ENCODE measurements around the gene ALG14.
A peak's percentile ranks its signal among the peaks of the same experiment; 100 is the strongest.
"Not testable (repeated sequence)": the region's sequence is repeated elsewhere in the genome, so short reads cannot be mapped to it uniquely, and the experiment has no call there.

The ALG14 gene

GRCh38 chr1:95058974-95059373, 13.8 kb downstream of the ALG14 start:
- no peak overlapping the region for H3K4me3 ChIP-seq (ENCODE audit: low read length)
- TF ChIP-seq, protein P1, sequence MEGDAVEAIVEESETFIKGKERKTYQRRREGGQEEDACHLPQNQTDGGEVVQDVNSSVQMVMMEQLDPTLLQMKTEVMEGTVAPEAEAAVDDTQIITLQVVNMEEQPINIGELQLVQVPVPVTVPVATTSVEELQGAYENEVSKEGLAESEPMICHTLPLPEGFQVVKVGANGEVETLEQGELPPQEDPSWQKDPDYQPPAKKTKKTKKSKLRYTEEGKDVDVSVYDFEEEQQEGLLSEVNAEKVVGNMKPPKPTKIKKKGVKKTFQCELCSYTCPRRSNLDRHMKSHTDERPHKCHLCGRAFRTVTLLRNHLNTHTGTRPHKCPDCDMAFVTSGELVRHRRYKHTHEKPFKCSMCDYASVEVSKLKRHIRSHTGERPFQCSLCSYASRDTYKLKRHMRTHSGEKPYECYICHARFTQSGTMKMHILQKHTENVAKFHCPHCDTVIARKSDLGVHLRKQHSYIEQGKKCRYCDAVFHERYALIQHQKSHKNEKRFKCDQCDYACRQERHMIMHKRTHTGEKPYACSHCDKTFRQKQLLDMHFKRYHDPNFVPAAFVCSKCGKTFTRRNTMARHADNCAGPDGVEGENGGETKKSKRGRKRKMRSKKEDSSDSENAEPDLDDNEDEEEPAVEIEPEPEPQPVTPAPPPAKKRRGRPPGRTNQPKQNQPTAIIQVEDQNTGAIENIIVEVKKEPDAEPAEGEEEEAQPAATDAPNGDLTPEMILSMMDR (conservative IDR thresholded peaks at IDR 0.05; ENCODE audit: low read depth, low read length) = no peak
- DNase-seq (ENCODE audit: low read depth) = no peak

DNA sequence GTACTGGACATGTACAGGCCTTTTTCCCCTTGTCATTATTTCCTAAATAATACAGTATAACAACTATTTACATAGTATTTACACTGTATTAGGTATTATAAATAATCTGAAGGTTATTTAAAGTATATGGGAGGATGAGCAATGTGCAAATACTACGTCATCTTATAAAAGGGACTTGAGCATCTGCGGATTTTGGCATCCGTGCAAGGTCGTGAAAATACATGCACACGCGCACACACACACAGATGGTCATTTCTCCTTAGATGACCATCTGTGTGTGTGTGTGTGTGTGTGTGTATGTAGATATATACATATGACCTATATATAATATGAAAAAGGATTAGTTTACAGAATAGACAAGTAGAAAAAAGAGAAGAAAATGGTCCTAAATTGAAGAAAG, 15.4 kb downstream of the ALG14 start:
- no peak overlapping the region for H3K4me3 ChIP-seq (ENCODE audit: low read length)
- TF ChIP-seq, protein P1 (conservative IDR thresholded peaks at IDR 0.05; ENCODE audit: low read depth, low read length) = no peak
- DNase-seq (ENCODE audit: low read depth) = no peak

DNA sequence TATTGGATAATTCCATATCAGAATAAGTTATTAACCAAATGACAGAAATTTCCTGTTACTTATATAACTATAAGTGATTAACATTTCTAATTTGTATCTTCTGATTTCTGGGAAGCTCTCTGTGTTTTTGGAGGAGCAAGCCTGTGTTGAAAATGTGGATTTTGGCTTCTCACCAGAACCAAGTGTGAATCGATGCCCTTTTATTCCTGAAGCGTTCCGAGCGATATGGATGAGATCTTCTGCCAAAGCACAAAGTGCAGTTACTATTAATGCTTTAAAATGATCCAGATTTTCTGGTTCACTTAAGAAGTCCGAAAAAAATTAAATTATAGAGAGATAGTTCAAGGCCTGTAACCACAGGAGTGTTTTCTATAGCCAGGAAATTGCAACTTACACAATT, 22.8 kb downstream of the ALG14 start:
- no peak overlapping the region for H3K4me3 ChIP-seq (ENCODE audit: low read length)
- DNase-seq (ENCODE audit: low read depth) = no peak
- TF ChIP-seq, protein P1 (conservative IDR thresholded peaks at IDR 0.05; ENCODE audit: low read depth, low read length) = no peak

GRCh38 chr1:95048317-95048716, 24.4 kb downstream of the ALG14 start:
- no peak for DNase-seq (ENCODE audit: low read depth)
- H3K4me3 ChIP-seq (ENCODE audit: low read length) = no peak overlapping the region
- TF ChIP-seq, protein P1 (conservative IDR thresholded peaks at IDR 0.05; ENCODE audit: low read depth, low read length) = no peak

- not testable (repeated sequence) for H3K4me3 ChIP-seq (ENCODE audit: low read length); DNase-seq (ENCODE audit: low read depth)
Measured at GRCh38 chr1:95047624-95048023, 25.1 kb downstream of the ALG14 start.

- TF ChIP-seq, protein P1 (conservative IDR thresholded peaks at IDR 0.05; ENCODE audit: low read depth, low read length) = no peak
- no peak overlapping the region for H3K4me3 ChIP-seq (ENCODE audit: low read length)
- no peak for DNase-seq (ENCODE audit: low read depth)
Measured at GRCh38 chr1:95046359-95046758, 26.4 kb downstream of the ALG14 start.

DNA sequence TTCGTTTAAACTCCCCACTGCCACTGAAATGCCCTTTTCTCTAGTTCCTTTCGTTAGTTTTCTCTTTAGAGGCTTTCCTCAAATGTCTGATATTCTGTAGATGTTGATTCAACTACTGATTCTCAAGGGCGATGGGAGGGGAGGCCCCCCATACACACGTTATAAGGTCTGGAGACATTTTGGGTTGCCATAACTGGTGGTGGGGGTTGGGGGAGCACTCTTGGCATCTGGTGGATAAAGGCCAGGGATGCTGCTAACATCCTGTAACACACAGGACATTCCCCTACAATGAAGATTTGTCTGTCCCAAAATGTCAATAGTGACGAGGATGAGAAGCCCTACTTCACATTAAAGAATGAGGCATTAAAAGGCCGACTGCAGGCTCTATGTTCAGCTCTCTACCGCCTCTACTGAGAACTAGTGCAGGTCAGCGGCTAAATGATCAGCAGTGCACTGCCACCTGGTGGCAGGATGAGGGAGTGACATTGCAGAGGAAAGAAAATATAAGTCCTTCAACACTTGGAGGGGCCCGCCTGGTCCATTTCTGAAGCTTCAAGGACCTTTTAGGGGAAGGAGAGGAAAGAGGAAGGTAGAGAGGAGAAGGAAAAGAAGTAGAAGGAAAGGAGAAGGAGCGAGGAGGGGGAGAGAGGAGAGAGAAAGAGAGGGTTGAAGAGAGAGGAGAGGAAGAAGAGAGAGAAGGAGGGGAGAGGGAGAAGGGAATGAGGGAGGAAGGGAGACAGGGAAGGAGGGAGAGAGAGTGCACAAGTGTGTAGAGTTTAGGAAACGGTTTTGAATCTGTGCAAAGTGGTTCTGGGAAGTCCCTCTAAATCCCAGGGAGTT, 29.4 kb downstream of the ALG14 start:
- TF ChIP-seq, protein P1 (conservative IDR thresholded peaks at IDR 0.05; ENCODE audit: low read depth, low read length) = peak; percentile 98
- no peak for DNase-seq (ENCODE audit: low read depth)
- no peak overlapping the region for H3K4me3 ChIP-seq (ENCODE audit: low read length)
